Measurements from ENCODE around the gene TCTN1.

DNA sequence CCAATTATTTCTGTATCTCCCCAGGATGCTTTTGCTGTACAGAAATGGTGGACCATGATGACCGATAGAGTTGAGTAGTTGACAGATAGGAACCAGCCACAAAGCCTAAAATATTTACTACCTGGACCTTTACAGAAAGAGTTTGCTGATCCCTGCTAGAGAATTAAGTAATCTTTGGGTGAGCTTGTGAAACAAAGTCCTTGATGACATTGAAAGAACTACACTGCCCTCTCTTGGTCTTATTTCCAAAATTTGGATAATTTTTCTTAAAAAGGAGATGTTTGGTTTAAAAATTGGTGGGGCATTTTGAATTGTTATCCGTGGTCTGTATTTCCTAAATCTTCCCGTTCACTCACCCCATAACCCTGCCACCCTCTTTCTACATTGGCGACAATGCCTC, 13.7 kb upstream of the TCTN1 start:
- TF ChIP-seq ZNF384 (IDR thresholded peaks at IDR 0.05), result no peak
- TF ChIP-seq BHLHE40 (IDR thresholded peaks at IDR 0.05; ENCODE audit: borderline replicate concordance), result no peak
- no peak for TF ChIP-seq SP1 (IDR thresholded peaks at IDR 0.05)
- TF ChIP-seq ARNT (IDR thresholded peaks at IDR 0.05), result no peak
- no peak for TF ChIP-seq FOXM1 (IDR thresholded peaks at IDR 0.05; ENCODE audit: borderline replicate concordance)
- TF ChIP-seq ELF4 (IDR thresholded peaks at IDR 0.05), result no peak
